Endothelial cell (in vitro differentiated cells): ENCODE data around the gene ZBTB4. TPM values are rescaled to one million over a fixed set of nuclear protein-coding genes. Genes with fewer than 3 reads are reported as not detected.
"Not testable (repeated sequence)": the region's sequence is repeated elsewhere in the genome, so short reads cannot be mapped to it uniquely, and the experiment has no call there.

Source experiments
- DNase-seq: peaks from one replicate; pipeline ENCODE4 v3.0.0; 2021; ENCODE audit warnings: low spot score
- H3K27ac Mint-ChIP-seq: one replicate; pipeline ENCODE4 v1.8.0; 2021; ENCODE audit warnings: mixed read lengths, inconsistent platforms; ENCODE audit not compliant: unreplicated experiment
- H3K27me3 Mint-ChIP-seq: one replicate; pipeline ENCODE4 v1.8.0; 2021; ENCODE audit warnings: mild to moderate bottlenecking, moderate library complexity, mixed read lengths, inconsistent platforms; ENCODE audit not compliant: unreplicated experiment
- H3K36me3 Mint-ChIP-seq: one replicate; pipeline ENCODE4 v1.8.0; 2021; ENCODE audit warnings: mild to moderate bottlenecking, low read depth, mixed read lengths, inconsistent platforms; ENCODE audit not compliant: unreplicated experiment
- H3K4me1 Mint-ChIP-seq: one replicate; pipeline ENCODE4 v1.8.0; 2021; ENCODE audit warnings: mild to moderate bottlenecking, mixed read lengths, inconsistent platforms; ENCODE audit not compliant: unreplicated experiment
- H3K4me3 Mint-ChIP-seq: one replicate; pipeline ENCODE4 v1.8.0; 2021; ENCODE audit warnings: mild to moderate bottlenecking, mixed read lengths, inconsistent platforms; ENCODE audit not compliant: unreplicated experiment
- H3K9me3 Mint-ChIP-seq: one replicate; pipeline ENCODE4 v1.8.0; 2021; ENCODE audit warnings: mixed read lengths, inconsistent platforms; ENCODE audit not compliant: unreplicated experiment
- total RNA-seq: library from RNA; stranded (reverse); fragmentation: NEBNext Ultra II Directional; extraction: Animal tissue kit (Norgen Biotek cat#: 25700); gene quantifications from one replicate; pipeline ENCODE4 v1.2.1, GENCODE V29; 2021; ENCODE audit not compliant: unreplicated experiment
- TF ChIP-seq, protein P1 (sequence below): fragments of 200-600 bp; sonication (generic); IDR thresholded peaks from one replicate; pipeline ENCODE4 v1.5.0; 2021; ENCODE audit warnings: antibody characterized with exemption; ENCODE audit not compliant: unreplicated experiment

The ZBTB4 gene
- total RNA-seq, 1 donor from 2014 or later: 21.5 TPM

DNA sequence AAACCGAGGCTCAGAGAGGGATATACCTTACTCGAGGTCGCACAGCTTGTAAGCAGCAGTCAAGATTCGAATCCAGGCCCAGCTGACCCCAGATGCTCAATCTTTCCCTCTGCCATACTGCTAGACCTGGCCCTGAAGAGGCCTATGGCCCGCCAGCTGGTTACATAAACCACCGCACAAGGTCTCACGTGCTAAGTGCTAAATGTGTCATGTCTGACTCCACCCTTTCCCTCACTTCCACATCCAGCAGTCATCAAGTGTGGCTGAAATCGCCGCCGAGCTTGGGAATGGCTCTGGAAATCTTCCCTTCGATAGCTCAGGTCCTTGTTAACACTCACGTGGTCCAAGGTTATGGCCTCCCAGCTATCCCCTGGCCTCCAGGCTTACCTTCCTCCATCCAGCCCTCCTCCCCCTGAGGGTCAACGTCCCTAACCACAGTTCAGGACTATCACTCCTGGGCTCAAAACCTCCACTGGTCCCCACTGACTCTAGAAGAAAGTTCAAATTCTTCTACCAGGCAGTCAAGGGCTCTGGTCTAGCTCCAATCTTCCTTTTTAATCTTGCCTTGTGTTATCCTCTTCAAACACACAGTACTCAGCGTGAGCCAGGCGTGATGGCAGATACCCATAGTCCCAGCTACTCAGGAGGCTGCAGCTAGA is 3.5 kb downstream of the ZBTB4 start:
- Mint-ChIP-seq H3K9me3 (no peaks in the 10 kb centered on the region), H3K4me3 (no peak overlapping the region), H3K27me3 (peaks cover 13% of the 10 kb centered on the region), H3K36me3 (no peaks in the 10 kb centered on the region), H3K4me1 (peaks cover 31% of the 10 kb centered on the region), H3K27ac (peak overlapping the region; percentile 71)
- no peak for DNase-seq
- TF ChIP-seq, protein P1, sequence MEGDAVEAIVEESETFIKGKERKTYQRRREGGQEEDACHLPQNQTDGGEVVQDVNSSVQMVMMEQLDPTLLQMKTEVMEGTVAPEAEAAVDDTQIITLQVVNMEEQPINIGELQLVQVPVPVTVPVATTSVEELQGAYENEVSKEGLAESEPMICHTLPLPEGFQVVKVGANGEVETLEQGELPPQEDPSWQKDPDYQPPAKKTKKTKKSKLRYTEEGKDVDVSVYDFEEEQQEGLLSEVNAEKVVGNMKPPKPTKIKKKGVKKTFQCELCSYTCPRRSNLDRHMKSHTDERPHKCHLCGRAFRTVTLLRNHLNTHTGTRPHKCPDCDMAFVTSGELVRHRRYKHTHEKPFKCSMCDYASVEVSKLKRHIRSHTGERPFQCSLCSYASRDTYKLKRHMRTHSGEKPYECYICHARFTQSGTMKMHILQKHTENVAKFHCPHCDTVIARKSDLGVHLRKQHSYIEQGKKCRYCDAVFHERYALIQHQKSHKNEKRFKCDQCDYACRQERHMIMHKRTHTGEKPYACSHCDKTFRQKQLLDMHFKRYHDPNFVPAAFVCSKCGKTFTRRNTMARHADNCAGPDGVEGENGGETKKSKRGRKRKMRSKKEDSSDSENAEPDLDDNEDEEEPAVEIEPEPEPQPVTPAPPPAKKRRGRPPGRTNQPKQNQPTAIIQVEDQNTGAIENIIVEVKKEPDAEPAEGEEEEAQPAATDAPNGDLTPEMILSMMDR: no peak

DNA sequence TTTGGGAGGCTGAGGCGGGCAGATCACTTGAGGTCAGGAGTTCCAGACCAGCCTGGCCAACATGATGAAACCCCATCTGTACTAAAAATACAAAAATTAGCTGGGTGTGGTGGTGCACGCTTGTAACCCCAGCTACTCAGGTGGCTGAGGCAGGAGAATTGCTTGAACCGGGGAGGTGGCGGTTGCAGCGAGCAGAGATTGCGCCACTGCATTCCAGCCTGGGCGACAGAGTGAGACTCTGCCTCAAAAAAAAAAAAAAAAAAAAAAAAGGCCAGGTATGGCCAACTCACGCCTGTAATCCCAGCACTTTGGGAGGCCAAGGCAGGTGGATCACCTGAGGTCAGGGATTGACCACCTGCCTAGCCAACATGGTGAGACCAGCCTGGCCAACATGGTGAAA is 4.7 kb downstream of the ZBTB4 start:
- H3K27me3 Mint-ChIP-seq, H3K36me3 Mint-ChIP-seq, H3K9me3 Mint-ChIP-seq, H3K27ac Mint-ChIP-seq, DNase-seq, H3K4me3 Mint-ChIP-seq: not testable (repeated sequence)
- H3K4me1 Mint-ChIP-seq: peaks cover 23% of the 10 kb centered on the region

DNA sequence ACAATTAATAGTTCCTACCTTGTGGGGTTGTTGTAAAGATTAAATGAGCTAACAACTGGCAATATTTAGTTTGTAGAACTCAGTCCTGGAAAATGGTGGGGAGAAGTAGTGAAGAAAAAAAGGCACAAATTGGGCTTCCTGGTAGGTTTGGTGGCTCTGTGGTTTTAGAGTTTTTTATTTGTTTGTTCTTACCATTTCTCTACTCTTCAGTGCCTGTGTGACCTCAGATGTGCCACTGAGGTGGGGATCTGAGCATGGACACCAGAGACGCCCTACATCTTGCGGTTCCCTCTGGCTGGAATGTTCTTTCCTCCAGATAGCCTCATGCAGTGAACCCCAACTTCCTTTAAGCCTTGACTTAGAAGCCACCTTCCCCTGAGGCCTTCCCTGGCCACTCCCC is 7.7 kb downstream of the ZBTB4 start:
- peaks cover 10% of the 10 kb centered on the region for H3K4me1 Mint-ChIP-seq
- TF ChIP-seq, protein P1: no peak
- no peaks in the 10 kb centered on the region for H3K9me3 Mint-ChIP-seq
- no peak overlapping the region for H3K27ac Mint-ChIP-seq
- no peak for DNase-seq
- no peak overlapping the region for H3K4me3 Mint-ChIP-seq
- H3K27me3 Mint-ChIP-seq: peaks cover 4% of the 10 kb centered on the region
- H3K36me3 Mint-ChIP-seq: no peaks in the 10 kb centered on the region

DNA sequence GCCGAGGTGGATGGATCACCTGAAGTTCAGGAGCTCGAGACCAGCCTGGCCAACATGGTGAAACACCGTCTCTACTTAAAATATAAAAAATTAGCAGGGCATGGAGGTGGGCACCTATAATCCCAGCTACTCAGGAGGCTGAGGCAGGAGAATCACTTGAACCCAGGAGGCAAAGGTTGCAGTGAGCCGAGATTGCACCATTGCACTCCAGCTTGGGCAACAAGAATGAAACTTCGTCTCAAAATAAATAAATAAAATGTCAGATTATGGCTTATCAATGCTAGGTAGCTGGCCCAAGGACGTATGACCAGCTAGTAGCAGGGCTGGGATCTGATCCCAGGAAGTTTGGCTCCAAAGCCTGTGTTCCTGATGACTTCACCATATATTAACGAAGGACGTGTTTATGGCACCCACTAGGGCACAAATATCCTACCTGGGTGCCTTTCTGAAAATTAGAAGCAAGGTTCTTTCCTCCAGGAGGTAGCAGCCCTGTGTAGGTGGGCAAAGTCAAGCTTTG is 8.9 kb downstream of the ZBTB4 start:
- not testable (repeated sequence) for DNase-seq, H3K9me3 Mint-ChIP-seq, H3K36me3 Mint-ChIP-seq, H3K27me3 Mint-ChIP-seq, H3K4me3 Mint-ChIP-seq, H3K27ac Mint-ChIP-seq, H3K4me1 Mint-ChIP-seq

DNA sequence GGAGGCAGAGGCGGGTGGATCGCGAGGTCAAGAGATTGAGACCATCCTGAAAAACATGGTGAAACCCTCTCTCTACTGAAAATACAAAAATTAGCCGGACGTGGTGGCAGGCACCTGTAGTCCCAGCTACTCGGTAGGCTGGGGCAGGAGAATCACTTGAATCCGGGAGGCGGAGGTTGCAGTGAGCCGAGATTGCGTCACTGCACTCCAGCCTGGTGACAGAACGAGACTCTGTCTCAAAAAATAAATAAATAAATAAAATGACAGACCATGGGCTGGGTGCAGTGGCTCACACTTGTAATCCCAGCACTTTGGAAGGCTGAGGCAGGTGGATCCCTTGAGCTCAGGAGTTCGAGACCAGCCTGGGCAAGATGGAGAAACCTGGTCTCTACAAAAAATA is 9.6 kb downstream of the ZBTB4 start:
- not testable (repeated sequence) for DNase-seq, H3K27ac Mint-ChIP-seq, H3K4me1 Mint-ChIP-seq, H3K27me3 Mint-ChIP-seq, H3K36me3 Mint-ChIP-seq, H3K4me3 Mint-ChIP-seq, H3K9me3 Mint-ChIP-seq

- H3K27me3 Mint-ChIP-seq: peaks cover 7% of the 10 kb centered on the region
- no peak for DNase-seq
- H3K27ac Mint-ChIP-seq: no peak overlapping the region
- no peaks in the 10 kb centered on the region for H3K36me3 Mint-ChIP-seq
- H3K9me3 Mint-ChIP-seq: no peaks in the 10 kb centered on the region
- no peak overlapping the region for H3K4me3 Mint-ChIP-seq
- peaks cover 5% of the 10 kb centered on the region for H3K4me1 Mint-ChIP-seq
- TF ChIP-seq, protein P1: no peak
These were observed 10.5 kb downstream of the ZBTB4 start for GRCh38 chr17:7468804-7469389.
